ENCODE measurements around the gene DUSP2.

The DUSP2 gene

DNA sequence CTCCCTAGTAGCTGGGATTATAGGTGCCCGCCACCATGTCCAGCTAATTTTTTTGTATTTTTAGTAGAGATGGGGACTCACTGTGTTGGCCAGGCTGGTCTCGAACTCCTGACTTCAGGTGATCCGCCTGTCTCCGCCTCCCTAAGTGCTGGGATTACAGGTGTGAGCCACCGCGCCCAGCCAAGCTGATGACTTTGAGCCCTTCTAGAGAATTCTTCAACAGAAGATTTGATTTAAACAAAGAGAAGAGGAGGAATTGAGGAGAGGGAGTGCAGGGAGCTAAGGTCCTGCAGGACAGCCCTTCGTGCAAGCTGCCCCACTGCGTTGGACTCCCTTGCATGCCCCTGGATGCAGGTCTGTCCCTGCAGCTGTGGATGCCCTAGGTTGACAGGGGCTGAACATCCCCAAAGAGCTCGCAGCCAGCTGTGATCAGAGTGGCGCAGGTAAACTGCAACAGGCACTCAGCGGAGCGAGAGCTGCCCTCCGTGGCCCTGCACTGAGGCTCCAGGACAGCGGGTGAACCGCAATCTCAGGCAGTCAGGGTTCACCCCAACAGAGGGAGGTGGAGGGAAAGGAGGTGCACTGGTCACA, 42.5 kb downstream of the DUSP2 start:
- no peak for DNase-seq

DNA sequence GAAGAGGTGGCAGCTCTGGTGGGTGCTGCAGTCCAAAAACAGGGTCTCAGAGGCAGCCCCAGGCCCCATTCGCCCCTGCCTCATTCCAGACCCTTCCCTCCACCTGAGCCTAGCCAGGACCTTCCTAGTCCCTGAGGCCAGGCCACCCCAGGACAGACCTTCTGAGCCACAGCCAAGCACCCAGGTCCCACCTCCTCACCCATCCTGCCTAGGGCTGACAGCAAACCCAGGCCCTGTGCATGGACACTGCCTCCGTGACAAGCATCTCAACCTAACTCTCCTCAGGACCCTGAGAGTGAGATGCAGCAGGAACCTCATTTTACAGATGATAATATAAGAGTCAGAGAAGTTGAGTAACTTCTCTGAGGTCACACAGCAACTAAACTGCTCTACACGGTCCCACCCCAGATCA, 44.3 kb downstream of the DUSP2 start:
- Histone ChIP-seq H3K4me3 (ENCODE audit: low read depth, low read length) (no peak overlapping the region), H3K27me3 (no peaks in the 10 kb centered on the region), H3K4me1 (no peaks in the 10 kb centered on the region), H3K9me3 (no peaks in the 10 kb centered on the region), H3K36me3 (no peaks in the 10 kb centered on the region)
- DNase-seq = no peak
- TF ChIP-seq, protein P1, sequence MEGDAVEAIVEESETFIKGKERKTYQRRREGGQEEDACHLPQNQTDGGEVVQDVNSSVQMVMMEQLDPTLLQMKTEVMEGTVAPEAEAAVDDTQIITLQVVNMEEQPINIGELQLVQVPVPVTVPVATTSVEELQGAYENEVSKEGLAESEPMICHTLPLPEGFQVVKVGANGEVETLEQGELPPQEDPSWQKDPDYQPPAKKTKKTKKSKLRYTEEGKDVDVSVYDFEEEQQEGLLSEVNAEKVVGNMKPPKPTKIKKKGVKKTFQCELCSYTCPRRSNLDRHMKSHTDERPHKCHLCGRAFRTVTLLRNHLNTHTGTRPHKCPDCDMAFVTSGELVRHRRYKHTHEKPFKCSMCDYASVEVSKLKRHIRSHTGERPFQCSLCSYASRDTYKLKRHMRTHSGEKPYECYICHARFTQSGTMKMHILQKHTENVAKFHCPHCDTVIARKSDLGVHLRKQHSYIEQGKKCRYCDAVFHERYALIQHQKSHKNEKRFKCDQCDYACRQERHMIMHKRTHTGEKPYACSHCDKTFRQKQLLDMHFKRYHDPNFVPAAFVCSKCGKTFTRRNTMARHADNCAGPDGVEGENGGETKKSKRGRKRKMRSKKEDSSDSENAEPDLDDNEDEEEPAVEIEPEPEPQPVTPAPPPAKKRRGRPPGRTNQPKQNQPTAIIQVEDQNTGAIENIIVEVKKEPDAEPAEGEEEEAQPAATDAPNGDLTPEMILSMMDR (IDR thresholded peaks at IDR 0.05; ENCODE audit: low read depth, low read length) = no peak

More for the DNA sequence above, 42.5 kb downstream of the DUSP2 start:
- TF ChIP-seq, protein P1 (IDR thresholded peaks at IDR 0.05; ENCODE audit: low read depth, low read length) = no peak
- Histone ChIP-seq H3K4me3 (ENCODE audit: low read depth, low read length) (no peak overlapping the region), H3K9me3 (no peaks in the 10 kb centered on the region), H3K27me3 (no peaks in the 10 kb centered on the region), H3K4me1 (no peaks in the 10 kb centered on the region), H3K36me3 (no peaks in the 10 kb centered on the region)

- Histone ChIP-seq H3K4me1 (no peaks in the 10 kb centered on the region), H3K27me3 (no peaks in the 10 kb centered on the region), H3K9me3 (no peaks in the 10 kb centered on the region), H3K36me3 (no peaks in the 10 kb centered on the region), H3K4me3 (ENCODE audit: low read depth, low read length) (no peak overlapping the region)
- TF ChIP-seq, protein P1 (IDR thresholded peaks at IDR 0.05; ENCODE audit: low read depth, low read length) = no peak
- DNase-seq = no peak
Measured at GRCh38 chr2:96099861-96100798, 45.1 kb downstream of the DUSP2 start.

GRCh38 chr2:96098900-96099590, 46.2 kb downstream of the DUSP2 start:
- H3K36me3 ChIP-seq = no peaks in the 10 kb centered on the region
- H3K27me3 ChIP-seq = no peaks in the 10 kb centered on the region
- DNase-seq = no peak
- H3K4me3 ChIP-seq (ENCODE audit: low read depth, low read length) = no peak overlapping the region
- no peaks in the 10 kb centered on the region for H3K9me3 ChIP-seq
- H3K4me1 ChIP-seq = no peaks in the 10 kb centered on the region
- TF ChIP-seq, protein P1 (IDR thresholded peaks at IDR 0.05; ENCODE audit: low read depth, low read length) = no peak

DNA sequence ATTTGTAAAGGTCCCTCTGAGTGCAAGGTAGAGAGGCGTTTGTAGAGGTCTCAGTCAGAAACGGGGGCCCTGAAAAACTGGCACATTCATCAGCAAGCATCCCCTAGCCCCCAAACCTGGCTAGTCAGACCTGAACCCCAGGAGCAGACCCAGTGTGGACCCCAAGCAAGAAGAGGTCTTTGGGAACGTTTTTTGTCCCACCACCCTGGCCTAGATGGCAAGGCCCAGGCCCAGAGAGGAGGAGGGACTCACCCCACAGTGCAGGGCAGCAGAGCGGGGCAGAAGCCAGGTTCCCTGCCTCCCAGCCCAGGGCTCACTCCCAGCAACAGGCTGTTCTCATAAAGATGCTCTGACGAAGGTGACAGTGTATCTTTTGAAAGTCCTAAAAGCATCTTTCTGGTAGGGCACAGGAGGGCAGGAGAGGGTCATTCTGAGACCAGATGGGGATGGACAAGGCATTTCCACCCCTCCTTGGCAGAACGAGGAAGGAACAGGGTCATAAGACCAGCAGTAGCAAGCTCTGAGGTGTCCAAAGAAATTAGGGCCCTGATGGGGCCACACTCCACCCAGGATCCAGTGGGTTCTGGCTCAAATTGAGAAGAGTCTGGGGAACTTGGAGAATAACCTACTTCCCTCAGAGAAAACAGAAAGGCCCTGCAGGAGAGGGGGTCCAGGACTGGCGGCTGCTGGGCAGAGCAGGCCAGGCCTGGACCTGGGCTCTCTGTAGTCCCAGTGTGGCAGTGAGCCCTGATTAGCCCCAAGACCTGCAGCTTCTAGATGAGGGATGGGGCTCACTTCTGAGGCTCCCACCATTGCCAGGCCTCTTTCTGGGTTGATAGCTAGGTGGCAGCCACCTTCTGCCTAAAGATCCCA, 47.1 kb downstream of the DUSP2 start:
- Histone ChIP-seq H3K36me3 (no peaks in the 10 kb centered on the region), H3K4me1 (no peaks in the 10 kb centered on the region), H3K9me3 (no peaks in the 10 kb centered on the region), H3K4me3 (ENCODE audit: low read depth, low read length) (no peak overlapping the region), H3K27me3 (no peaks in the 10 kb centered on the region)
- TF ChIP-seq, protein P1 (IDR thresholded peaks at IDR 0.05; ENCODE audit: low read depth, low read length) = no peak
- DNase-seq = no peak
